HG03097 (cell line): ENCODE measurements around the gene BRINP1.

Experiments used
- ATAC-seq: cut with Tn5 transposase; IDR thresholded peaks from one replicate; pipeline ENCODE4 v1.9.1; 2021; ENCODE audit not compliant: unreplicated experiment, low FRiP score

The BRINP1 gene

DNA sequence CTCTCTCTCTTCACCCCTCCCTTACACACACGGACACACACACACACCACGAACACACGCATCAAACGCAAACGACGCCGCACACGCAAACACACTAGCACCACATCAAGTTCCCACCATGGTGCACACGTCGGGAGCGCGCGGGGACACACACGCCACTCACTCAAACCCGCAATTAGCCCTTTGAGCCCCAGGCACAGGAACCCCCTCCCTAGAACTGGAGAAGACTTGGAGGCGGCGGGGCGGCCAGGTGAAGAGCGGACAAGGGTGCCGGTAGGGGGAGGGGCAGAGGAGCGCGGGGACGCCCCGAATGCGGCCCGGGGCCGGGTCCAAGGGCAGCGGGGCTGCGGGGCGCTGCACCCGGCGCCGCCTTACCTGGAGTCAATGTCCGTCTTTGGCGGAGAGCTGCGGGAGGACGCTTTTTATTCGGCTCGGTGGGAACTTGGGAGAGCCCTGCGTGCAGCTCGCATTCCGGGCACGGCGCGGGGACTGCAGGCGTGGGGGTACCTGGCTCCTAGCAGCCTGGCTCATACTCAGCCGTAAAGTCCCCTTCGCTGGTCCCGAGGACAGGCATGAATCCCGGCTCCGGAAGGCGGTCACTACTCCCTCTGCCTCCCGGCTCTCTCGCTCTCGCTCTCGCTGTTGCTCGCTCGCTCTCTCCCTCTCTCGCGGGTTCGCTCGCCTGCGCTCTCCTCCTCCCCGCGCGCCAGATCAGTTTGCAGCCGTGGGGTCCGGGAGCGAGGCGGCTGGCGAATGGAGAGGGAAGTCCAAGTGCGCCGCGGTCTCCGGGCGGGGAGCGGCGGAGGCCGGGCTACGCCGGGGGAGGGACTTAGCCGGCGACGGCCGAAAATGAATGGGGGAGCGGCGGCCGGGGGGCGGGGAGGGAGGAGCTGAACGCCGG is at the start of gene BRINP1:
BRINP1 (minus strand) TSS at position 755 of the 901 bp plus-strand sequence. CDS start 56,080 bp downstream, outside the sequence.
- ATAC-seq: no peak

- ATAC-seq: no peak
Measured at GRCh38 chr9:119418721-119419120, 49.5 kb upstream of the BRINP1 start.

DNA sequence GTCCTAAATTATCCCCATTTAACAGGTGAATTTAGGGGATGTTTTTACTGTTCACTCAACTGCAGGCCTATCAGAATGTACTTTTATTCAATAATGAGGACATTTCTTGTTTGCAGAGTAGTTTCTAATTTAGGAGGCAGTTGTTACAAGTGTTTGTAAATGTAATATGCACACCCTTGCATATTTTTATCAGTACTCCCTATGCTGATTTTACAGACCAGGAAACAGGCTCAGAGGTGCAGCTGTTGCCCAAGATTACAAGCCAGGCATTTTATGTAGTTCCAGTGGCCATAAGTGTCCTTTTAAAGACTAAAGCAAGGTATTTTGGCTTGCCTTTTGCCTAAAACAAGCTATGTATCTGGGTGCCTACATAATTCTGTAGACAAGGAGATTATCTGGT is 47.6 kb upstream of the BRINP1 start:
- ATAC-seq: no peak

- no peak for ATAC-seq
Measured at GRCh38 chr9:119412399-119412798, 43.2 kb upstream of the BRINP1 start.

DNA sequence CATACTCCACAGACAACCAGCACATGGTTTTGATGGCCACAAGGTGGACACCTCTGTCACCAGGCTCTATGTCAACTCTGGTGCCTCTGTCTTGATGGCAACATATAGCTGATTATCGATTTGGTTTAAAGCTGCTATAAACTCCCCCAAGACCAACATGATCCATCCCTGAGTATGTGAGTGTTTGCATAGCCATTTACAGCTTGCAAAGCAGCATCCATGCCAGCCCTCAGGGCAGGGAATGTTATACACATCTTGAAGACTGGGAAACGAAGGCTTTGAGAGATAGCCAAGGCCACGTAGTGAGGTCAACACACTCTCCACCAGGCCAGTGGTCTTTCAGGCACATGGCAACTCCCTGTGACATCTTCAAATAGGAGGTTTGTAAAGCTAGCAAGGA is 40.3 kb upstream of the BRINP1 start:
- ATAC-seq: no peak

DNA sequence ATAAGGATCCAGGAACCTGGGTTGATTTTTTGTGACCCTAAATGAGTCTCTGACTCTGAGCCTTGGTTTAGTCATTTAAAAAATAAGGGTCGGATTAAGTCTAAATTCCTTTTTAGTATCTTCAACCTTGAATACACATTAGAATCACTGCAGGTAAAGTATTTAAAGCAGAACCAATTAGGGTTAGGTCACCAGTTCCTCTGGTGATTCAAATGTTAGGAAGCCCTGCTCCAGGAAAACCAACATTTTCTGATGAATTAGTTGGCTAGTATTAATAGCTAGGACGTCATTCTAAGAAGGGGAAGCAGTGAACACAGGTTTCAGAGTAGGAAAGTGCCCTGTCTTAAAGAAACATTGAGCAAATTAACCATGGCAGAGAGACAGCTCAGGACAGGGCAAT is 31.4 kb upstream of the BRINP1 start:
- no peak for ATAC-seq

DNA sequence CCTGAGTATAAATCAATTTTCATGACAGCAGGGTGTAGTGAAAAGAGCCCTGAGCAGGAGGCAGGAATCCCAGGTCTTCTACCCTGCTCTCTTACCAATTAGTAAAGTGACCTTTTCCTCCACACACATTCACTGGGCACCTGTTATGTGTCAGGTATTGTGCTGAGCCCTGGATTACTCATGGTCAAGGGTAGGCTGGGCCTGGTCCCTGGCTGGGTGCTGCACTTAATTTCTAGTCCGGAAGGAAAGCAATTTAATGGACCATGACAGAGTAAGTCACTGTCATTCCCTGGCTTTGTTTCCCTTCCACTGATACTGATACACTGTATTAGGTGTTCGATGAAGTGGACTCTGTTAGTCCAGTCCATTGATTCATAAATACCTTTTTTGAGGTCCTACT is 29.1 kb upstream of the BRINP1 start:
- no peak for ATAC-seq

- ATAC-seq: no peak
Measured at GRCh38 chr9:119391878-119392277, 22.6 kb upstream of the BRINP1 start.

DNA sequence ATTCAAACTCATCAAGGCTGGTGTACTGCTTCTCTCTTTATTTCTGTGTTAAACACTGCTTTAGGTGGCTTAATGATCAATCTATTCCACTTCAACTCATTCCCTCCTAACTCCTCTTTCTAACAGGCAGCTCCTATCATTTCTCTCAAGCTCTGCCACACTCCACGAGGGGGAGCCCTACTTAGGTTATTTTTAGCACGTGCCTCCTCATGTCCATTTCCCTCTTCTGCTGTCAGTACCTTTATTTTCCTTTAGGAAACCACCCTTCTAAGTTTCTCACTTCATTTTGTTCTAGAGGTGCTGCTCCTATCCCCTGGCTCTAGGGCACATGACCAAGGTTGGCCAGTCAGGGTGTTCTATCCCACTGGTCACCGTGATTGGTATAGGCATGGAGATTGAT is 6.7 kb upstream of the BRINP1 start:
- no peak for ATAC-seq

DNA sequence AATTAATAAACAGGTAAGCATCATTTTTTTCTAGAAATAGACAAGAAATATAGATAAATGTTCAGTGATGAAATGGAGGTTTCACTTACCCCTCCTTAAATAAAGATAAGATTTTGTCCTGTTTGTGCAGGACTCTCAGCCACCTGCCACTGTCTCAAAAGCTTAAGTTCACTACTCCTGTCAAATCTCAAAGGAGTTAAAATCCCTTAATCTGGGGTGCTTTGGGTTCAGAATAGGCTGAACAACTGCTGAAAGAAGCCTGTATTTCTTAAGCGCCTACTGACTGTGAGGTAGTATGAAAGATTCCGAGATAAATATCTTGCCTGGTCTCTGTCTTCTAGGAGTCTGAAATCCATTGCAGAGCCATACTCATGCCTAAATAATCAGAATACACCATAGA is 3.7 kb upstream of the BRINP1 start:
- no peak for ATAC-seq

DNA sequence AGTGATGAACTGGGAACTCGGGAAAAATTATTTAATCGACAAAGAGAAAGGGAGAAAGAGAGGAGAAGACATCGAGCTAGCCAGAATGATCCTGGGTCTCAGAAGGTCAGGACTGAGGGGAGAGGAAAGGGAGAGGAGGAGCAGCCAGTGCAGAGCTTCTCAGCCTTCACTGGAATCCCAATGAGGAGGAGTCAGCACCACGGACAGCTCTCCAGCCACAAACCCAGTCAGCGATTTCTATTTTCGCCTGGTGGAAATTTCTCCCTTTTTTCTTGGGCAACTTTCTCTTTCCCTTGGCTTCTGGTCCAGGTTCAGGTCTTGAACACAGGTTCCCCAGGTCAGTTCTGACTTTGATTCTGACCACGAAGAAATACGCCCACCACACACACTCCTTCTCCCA is 1.6 kb upstream of the BRINP1 start:
- no peak for ATAC-seq

DNA sequence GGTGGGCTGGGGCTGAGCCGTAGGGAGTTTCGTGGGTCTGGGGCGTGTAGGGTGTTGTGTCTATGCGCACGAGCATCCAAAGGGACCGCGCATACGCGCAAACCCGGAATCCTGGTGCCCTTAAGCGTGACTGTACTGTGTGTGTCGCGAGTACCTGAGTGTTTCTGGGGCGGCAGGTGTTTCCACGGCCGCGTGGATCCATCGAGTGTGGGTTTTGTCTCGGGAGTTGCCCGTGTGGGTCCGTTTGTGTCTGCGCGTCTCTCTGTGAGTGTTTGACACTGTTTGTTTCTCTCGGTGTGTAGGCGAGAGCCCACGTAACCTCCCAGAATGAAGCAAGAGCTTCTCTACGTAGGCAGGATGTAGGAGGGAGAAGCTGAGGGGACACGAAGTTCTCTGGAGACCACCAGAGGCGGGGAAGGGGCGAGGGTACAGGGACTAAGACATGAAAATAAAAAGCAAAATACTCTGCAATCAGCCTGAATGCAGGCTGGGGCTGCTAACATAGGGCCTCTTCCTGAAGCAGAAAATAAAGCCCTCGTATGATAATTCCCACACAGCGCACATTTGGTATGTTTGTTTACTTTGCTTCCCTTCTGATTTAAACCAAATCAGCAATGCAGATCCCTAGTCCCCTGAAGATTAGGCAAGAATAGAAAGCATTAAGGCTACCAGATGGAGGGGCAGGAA is 588 bp upstream of the BRINP1 start:
- ATAC-seq: no peak

DNA sequence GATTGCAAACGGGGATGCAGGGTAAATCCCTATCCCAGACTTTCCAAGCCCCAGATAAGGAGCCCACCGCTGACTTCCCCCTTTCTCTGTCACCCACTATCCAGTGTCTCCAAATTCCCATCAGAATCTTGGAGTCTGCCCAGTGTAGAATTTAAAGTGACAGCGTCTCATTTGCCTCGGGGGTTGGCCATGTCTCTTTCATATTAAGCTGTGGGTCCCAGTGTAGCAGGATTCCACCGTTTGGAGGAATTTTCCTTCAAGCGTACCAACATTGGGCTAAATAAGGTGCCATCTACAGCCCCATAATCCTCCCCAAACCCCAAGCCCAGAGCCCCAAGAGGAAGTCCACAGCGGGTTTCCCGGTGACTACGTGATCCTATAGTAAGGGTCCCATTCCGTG is 1.1 kb downstream of the BRINP1 start:
- ATAC-seq: no peak

DNA sequence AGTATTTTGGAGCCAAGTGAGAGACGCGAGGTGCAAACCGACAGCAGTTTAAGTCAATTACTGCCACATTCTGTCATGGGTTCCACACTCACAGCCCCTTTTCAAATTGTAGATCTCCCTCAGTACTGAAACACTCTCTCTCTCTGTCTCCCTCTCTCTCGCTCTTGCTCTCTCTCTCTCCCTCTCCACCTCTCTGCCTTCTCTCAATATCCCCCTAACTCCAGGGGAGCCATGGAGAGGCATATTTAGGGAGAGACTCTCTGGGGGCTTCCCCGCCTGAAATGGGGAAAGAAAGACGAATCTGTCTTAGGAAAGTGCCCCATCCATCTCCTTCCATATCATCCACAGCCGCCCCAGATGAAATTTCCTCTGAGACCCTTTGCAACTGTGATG is 1.6 kb downstream of the BRINP1 start:
- ATAC-seq: no peak

- no peak for ATAC-seq
Measured at GRCh38 chr9:119366909-119367682, 2.1 kb downstream of the BRINP1 start.

DNA sequence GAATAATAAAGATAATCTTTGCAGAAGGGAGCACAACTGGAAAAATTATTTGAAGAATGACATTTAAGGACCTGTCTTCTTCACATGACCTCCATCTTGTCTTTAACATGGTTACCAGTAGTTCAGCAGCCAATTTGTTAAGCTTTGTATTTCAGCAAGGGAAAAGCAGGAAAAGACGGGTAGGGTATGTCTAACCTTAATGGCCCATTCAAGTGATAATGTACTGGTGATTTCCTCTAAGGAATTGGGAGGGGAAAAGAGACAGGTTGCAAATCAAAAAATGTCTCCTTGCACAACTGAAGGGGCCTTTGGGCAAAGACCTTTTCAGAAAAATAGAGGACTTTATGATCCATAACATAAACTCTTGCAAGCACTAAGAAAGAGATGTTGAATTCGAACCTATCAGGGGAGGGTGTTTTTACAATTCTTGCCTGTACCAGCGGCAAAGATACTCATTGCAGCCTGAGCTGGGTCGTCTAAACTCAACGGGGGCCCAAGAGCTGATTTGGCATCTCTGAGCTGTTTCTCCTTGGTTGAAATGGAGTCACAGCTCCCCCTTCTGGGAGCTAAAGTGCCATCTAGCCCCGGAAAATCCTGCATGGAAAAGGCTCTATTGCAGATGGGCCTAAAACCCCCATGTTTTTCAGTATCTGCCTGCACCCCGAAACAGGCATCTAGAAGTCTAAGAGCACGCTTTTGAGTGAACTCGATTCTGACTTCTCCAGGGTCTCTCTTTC is 3.8 kb downstream of the BRINP1 start:
- ATAC-seq: no peak

GRCh38 chr9:119360237-119360636 is 9.0 kb downstream of the BRINP1 start:
- ATAC-seq: no peak

DNA sequence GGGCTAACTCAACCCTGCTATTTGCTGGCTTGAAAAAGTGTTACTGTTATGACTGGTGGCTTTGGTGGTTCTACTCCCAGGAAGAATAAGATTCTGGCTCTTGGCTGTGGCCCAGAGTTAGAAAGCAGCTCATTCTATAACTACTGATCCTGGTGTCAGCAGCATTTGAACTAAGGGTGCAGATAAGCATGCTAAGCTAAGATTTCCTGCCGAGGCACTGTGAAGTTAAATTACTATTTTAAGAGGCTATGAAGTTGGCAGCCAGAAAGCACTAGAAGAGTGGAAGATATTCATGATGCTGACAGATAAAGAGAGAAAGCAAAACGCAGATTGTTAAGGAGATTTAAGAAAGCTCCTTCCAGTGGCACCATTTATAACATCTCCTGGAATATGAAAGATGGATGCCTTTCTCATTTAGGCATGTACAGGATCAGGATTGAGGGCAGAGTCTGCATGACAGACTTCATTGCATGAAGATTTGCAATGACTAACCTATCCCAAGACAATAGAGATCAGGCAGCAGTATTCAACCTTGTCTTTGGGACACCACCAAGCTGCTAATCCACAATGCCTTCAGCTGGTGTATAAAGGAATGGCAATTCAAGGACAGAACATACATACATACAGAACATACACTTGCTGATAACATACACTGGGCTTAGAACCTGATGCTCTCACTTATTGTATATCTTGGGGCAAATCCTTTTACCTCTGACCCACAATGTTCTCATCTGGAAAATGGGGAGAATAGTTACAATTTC is 11.7 kb downstream of the BRINP1 start:
- no peak for ATAC-seq

GRCh38 chr9:119349351-119349825 is 19.8 kb downstream of the BRINP1 start:
- no peak for ATAC-seq
